Measurements from ENCODE around the gene RBM8A.

DNA sequence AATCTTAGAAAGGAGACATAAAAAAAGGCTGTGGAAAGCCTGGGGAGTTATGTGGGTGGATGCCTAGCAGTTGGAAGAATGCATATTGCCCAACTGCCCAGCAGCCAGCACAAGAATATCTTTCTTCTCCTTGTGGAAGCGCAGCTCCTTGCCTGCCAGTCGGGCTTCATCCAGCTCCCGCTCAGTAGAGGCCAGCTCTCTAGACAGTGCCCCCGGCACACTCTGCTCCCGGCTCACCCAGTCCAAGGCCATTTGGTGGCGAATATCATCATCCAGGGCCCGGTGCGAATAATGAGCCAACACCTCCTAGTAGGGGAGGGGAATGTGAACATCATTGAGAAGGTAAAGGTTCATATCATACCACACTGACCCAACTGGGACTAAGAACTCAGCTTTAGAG is 9.0 kb upstream of the RBM8A start:
- TF ChIP-seq, protein P1, sequence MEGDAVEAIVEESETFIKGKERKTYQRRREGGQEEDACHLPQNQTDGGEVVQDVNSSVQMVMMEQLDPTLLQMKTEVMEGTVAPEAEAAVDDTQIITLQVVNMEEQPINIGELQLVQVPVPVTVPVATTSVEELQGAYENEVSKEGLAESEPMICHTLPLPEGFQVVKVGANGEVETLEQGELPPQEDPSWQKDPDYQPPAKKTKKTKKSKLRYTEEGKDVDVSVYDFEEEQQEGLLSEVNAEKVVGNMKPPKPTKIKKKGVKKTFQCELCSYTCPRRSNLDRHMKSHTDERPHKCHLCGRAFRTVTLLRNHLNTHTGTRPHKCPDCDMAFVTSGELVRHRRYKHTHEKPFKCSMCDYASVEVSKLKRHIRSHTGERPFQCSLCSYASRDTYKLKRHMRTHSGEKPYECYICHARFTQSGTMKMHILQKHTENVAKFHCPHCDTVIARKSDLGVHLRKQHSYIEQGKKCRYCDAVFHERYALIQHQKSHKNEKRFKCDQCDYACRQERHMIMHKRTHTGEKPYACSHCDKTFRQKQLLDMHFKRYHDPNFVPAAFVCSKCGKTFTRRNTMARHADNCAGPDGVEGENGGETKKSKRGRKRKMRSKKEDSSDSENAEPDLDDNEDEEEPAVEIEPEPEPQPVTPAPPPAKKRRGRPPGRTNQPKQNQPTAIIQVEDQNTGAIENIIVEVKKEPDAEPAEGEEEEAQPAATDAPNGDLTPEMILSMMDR (IDR thresholded peaks at IDR 0.05 in 4 of 5, conservative IDR thresholded peaks at IDR 0.05 in 1 of 5), result no peak
- TF ChIP-seq POLR2A (IDR thresholded peaks at IDR 0.05), result peak in 1 of 2 donors; percentile 28
